Keratinocyte (primary cell): ENCODE measurements around the gene MLLT6. TPM values are rescaled to one million over a fixed set of nuclear protein-coding genes. Genes with fewer than 3 reads are reported as not detected.

ENCODE experiments used
- DNase-seq: peaks from one replicate; pipeline ENCODE4 v3.0.0-alpha.2; 2011; ENCODE audit warnings: low read depth, missing footprints, low spot score
- FAIRE-seq: peaks from 2 replicates; lab custom pipeline; 2011; peaks lifted over from hg19 to GRCh38; lab: Jason Lieb, UNC
- H2AFZ ChIP-seq: 2 replicates; pipeline ENCODE4 v1.6.0; 2012; ENCODE audit warnings: low read length, control low read depth, inconsistent platforms; ENCODE audit not compliant: control insufficient read depth
- H3K27ac ChIP-seq: 2 replicates; pipeline ENCODE4 v1.5.1; 2011; ENCODE audit warnings: low read length; ENCODE audit not compliant: control insufficient read depth, insufficient read depth
- H3K27me3 ChIP-seq: 3 replicates; pipeline ENCODE4 v1.6.0; 2011; ENCODE audit warnings: low read length; ENCODE audit not compliant: control insufficient read depth, insufficient read depth; ENCODE audit errors: extremely low read depth
- H3K36me3 ChIP-seq, 2 experiments: 2 replicates in 1 of 2; 3 replicates in 1 of 2; pipeline ENCODE4 v1.5.1; 2011; ENCODE audit warnings: low read length in 2 of 2, mild to moderate bottlenecking in 1 of 2; ENCODE audit not compliant: control insufficient read depth in 2 of 2, insufficient read depth in 2 of 2; ENCODE audit errors: extremely low read depth in 1 of 2
- H3K4me1 ChIP-seq: 3 replicates; pipeline ENCODE4 v1.5.1; 2011; ENCODE audit warnings: low read length; ENCODE audit not compliant: control insufficient read depth, insufficient read depth; ENCODE audit errors: extremely low read depth
- H3K4me2 ChIP-seq: 3 replicates; pipeline ENCODE4 v1.6.0; 2011; ENCODE audit warnings: low read depth, low read length; ENCODE audit not compliant: control insufficient read depth, insufficient read depth; ENCODE audit errors: extremely low read depth
- H3K4me3 ChIP-seq, 3 experiments: fragments of 200-600 bp in 1 of 3; sonication (generic) in 1 of 3; 2 replicates in 2 of 3; 3 replicates in 1 of 3; pipeline ENCODE4 v1.5.1; 2011 to 2016; ENCODE audit warnings: low read length in 3 of 3, mild to moderate bottlenecking in 3 of 3, control low read depth in 2 of 3, inconsistent platforms in 1 of 3, low read depth in 1 of 3, mixed read lengths in 1 of 3, mixed run types in 1 of 3, moderate library complexity in 1 of 3; ENCODE audit not compliant: control insufficient read depth in 2 of 3, insufficient read depth in 2 of 3; ENCODE audit errors: extremely low read depth in 1 of 3
- H3K79me2 ChIP-seq: 2 replicates; pipeline ENCODE4 v1.6.0; 2012; ENCODE audit warnings: low read length; ENCODE audit not compliant: control insufficient read depth, insufficient read depth
- H3K9ac ChIP-seq: 3 replicates; pipeline ENCODE4 v1.6.0; 2011; ENCODE audit warnings: low read length; ENCODE audit not compliant: control insufficient read depth, insufficient read depth; ENCODE audit errors: extremely low read depth
- H3K9me1 ChIP-seq: 3 replicates; pipeline ENCODE4 v1.6.0; 2011; ENCODE audit warnings: low read length; ENCODE audit not compliant: control insufficient read depth, insufficient read depth; ENCODE audit errors: extremely low read depth
- H3K9me3 ChIP-seq: 2 replicates; pipeline ENCODE4 v1.5.1; 2012; ENCODE audit warnings: low read depth, low read length; ENCODE audit not compliant: control insufficient read depth
- H4K20me1 ChIP-seq: 3 replicates; pipeline ENCODE4 v1.6.0; 2011; ENCODE audit warnings: low read length; ENCODE audit not compliant: control insufficient read depth, insufficient read depth; ENCODE audit errors: extremely low read depth
- EZH2 ChIP-seq: IDR thresholded peaks from one replicate; pipeline ENCODE4 v1.6.1; 2012; ENCODE audit warnings: inconsistent platforms, mild to moderate bottlenecking, low read length, moderate library complexity
- dilution Hi-C: fragments of 300-500 bp; cut with MboI; formaldehyde crosslinking; loops from one replicate; pipeline ENCODE4 v1.7.0; 2020; ENCODE audit warnings: low sequenced_read_pairs; ENCODE audit not compliant: extremely low pct_ligation_motif_present
- polyA plus RNA-seq, 5 experiments: library from polyadenylated mRNA; depleted of rRNA in 3 of 5; stranded (reverse) in 3 of 5; stranded (forward) in 1 of 5; unstranded in 1 of 5; fragments of >200 nt; gene quantifications; 1 replicate in 1 of 5; 2 replicates in 3 of 5; 3 replicates in 1 of 5; pipeline versions ENCODE4 v1.2.1 to v1.2.3, GENCODE V29; 2011 to 2012; ENCODE audit warnings: missing spikeins in 2 of 5, low read depth in 1 of 5, low replicate concordance in 1 of 5
- TF ChIP-seq, protein P1 (sequence below), 3 experiments: IDR thresholded peaks in 1 of 3; conservative IDR thresholded peaks in 1 of 3; optimal IDR thresholded peaks in 1 of 3; 2 replicates in 2 of 3; 3 replicates in 1 of 3; pipeline versions ENCODE3 to v1.5.1; 2011; ENCODE audit warnings: low read length in 3 of 3, mild to moderate bottlenecking in 3 of 3, moderate library complexity in 2 of 3, control low read depth in 1 of 3, inconsistent platforms in 1 of 3; ENCODE audit not compliant: insufficient read depth in 2 of 3; ENCODE audit errors: extremely low read depth in 1 of 3

Gene MLLT6
- polyA plus RNA-seq, 1 donor (not counting 4 experiments of a cell fraction or from before 2014, with no cell fraction given), result 17.4 TPM

DNA sequence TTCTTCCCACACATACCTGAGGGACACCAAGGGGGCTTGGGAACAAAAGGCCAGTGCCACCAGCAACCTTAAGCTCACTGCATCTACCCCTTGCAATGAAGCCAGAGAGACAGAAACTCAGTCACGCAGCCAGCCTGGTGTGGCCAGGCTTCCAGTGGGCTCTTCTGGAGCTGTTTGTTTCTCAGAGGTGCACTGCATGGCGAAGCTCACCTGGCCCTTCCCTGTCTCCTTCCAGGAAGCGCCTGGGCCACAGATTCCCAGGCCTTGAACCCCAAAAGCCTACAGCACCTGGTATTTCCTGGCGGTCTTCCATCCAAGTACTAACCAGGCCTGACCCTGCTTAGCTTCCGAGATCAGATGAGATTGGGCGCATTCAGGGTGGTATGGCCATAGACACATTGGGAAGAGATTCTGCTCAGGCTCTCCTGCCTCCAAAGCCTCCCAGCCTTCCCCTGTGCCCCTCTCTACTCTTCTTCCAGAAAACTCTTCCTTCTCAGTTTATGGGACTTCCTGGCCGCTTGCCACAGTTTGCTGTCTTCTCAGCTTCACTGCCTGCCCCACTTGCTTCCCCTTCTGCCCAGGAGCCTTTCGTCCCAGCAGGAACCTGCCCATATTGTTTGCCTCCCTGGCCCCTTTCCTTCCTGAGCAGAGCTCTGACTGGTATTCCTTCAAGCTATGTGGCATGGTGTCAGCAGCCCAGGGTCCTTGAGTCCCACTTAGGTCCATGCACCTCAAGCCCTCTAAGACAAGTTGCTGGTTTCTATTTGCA, 26.6 kb downstream of the MLLT6 start:
- Histone ChIP-seq H3K4me3 (peak overlapping the region in 2 of 3 experiments; percentile 95 to 99), H4K20me1 (no peaks in the 10 kb centered on the region)

GRCh38 chr17:38732376-38733281, 27.6 kb downstream of the MLLT6 start:
- FAIRE-seq (no peak), DNase-seq (no peak)
- H3K27me3 ChIP-seq, result no peaks in the 10 kb centered on the region
- peaks cover 17 to 23% of the 10 kb centered on the region in 2 experiments for H3K36me3 ChIP-seq
- H3K4me2 ChIP-seq, result no peak overlapping the region
- H3K9ac ChIP-seq, result no peak overlapping the region
- H3K9me3 ChIP-seq, result no peaks in the 10 kb centered on the region
- no peaks in the 10 kb centered on the region for H4K20me1 ChIP-seq
- H3K9me1 ChIP-seq, result no peaks in the 10 kb centered on the region
- H3K4me1 ChIP-seq, result peaks cover 14% of the 10 kb centered on the region
- no peak overlapping the region for H2AFZ ChIP-seq
- peaks cover 13% of the 10 kb centered on the region for H3K79me2 ChIP-seq
- H3K27ac ChIP-seq, result no peak overlapping the region
- H3K4me3 ChIP-seq, result no peak overlapping the region
- dilution Hi-C loops, result no loop called here
- TF ChIP-seq EZH2, result no peak
- TF ChIP-seq, protein P1, sequence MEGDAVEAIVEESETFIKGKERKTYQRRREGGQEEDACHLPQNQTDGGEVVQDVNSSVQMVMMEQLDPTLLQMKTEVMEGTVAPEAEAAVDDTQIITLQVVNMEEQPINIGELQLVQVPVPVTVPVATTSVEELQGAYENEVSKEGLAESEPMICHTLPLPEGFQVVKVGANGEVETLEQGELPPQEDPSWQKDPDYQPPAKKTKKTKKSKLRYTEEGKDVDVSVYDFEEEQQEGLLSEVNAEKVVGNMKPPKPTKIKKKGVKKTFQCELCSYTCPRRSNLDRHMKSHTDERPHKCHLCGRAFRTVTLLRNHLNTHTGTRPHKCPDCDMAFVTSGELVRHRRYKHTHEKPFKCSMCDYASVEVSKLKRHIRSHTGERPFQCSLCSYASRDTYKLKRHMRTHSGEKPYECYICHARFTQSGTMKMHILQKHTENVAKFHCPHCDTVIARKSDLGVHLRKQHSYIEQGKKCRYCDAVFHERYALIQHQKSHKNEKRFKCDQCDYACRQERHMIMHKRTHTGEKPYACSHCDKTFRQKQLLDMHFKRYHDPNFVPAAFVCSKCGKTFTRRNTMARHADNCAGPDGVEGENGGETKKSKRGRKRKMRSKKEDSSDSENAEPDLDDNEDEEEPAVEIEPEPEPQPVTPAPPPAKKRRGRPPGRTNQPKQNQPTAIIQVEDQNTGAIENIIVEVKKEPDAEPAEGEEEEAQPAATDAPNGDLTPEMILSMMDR (optimal IDR thresholded peaks at IDR 0.05 in 1 of 3, IDR thresholded peaks at IDR 0.05 in 1 of 3, conservative IDR thresholded peaks at IDR 0.05 in 1 of 3; ENCODE audit: extremely low read depth in 1 of 3, insufficient read depth in 2 of 3, low read length in 3 of 3), result no peak

More for the DNA sequence above, 26.6 kb downstream of the MLLT6 start:
- no peak for DNase-seq
- H2AFZ ChIP-seq, result no peak overlapping the region
- peaks cover 15 to 23% of the 10 kb centered on the region in 2 experiments for H3K36me3 ChIP-seq
- H3K9me3 ChIP-seq, result no peaks in the 10 kb centered on the region
- H3K4me1 ChIP-seq, result peaks cover 14% of the 10 kb centered on the region
- H3K79me2 ChIP-seq, result peaks cover 13% of the 10 kb centered on the region
- peak overlapping the region; percentile 86 for H3K9ac ChIP-seq
- no peaks in the 10 kb centered on the region for H3K9me1 ChIP-seq
- peak overlapping the region; percentile 88 for H3K4me2 ChIP-seq
- H3K27ac ChIP-seq, result no peak overlapping the region
- H3K27me3 ChIP-seq, result no peaks in the 10 kb centered on the region
- dilution Hi-C loops, result no loop called here
- TF ChIP-seq EZH2, result no peak
- TF ChIP-seq, protein P1 (optimal IDR thresholded peaks at IDR 0.05 in 1 of 3, IDR thresholded peaks at IDR 0.05 in 1 of 3, conservative IDR thresholded peaks at IDR 0.05 in 1 of 3; ENCODE audit: extremely low read depth in 1 of 3, insufficient read depth in 2 of 3, low read length in 3 of 3), result no peak
- no peak for FAIRE-seq
